HEK293T (cell line): Measurements from ENCODE around the gene LIX1L.

Source experiments
- BHLHE40 ChIP-seq: fragments of 450-650 bp; IDR thresholded peaks from 2 replicates; pipeline ENCODE4 v1.6.1; 2016; ENCODE audit warnings: mild to moderate bottlenecking, moderate library complexity, borderline replicate concordance
- ELF4 ChIP-seq: fragments of 450-650 bp; IDR thresholded peaks from 2 replicates; pipeline ENCODE4 v1.6.1; 2017; ENCODE audit warnings: antibody characterized with exemption
- FOXA1 ChIP-seq: fragments of 450-650 bp; IDR thresholded peaks from 2 replicates; pipeline ENCODE4 v1.6.1; 2016; ENCODE audit warnings: mild to moderate bottlenecking
- FOXK2 ChIP-seq: fragments of 450-650 bp; IDR thresholded peaks from 2 replicates; pipeline ENCODE4 v1.6.1; 2016; ENCODE audit warnings: mild to moderate bottlenecking
- FOXM1 ChIP-seq: fragments of 450-650 bp; IDR thresholded peaks from 2 replicates; pipeline ENCODE4 v1.6.1; 2017; ENCODE audit warnings: mild to moderate bottlenecking, borderline replicate concordance
- HDGF ChIP-seq: fragments of 450-650 bp; IDR thresholded peaks from 2 replicates; pipeline ENCODE4 v1.6.1; 2017; ENCODE audit warnings: antibody characterized with exemption, borderline replicate concordance
- LEF1 ChIP-seq: fragments of 450-650 bp; IDR thresholded peaks from 2 replicates; pipeline ENCODE4 v1.6.1; 2017; ENCODE audit warnings: mild to moderate bottlenecking, borderline replicate concordance
- NFRKB ChIP-seq: fragments of 450-650 bp; IDR thresholded peaks from 2 replicates; pipeline ENCODE4 v1.6.1; 2016; ENCODE audit warnings: mild to moderate bottlenecking, moderate library complexity
- SP1 ChIP-seq: fragments of 450-650 bp; IDR thresholded peaks from 2 replicates; pipeline ENCODE4 v1.6.1; 2017
- SUZ12 ChIP-seq: fragments of 450-650 bp; IDR thresholded peaks from 2 replicates; pipeline ENCODE4 v1.6.1; 2016; ENCODE audit warnings: mild to moderate bottlenecking
- TARDBP ChIP-seq: fragments of 450-650 bp; IDR thresholded peaks from 2 replicates; pipeline ENCODE4 v1.6.1; 2016
- ZNF384 ChIP-seq: fragments of 450-650 bp; IDR thresholded peaks from 2 replicates; pipeline ENCODE4 v1.6.1; 2016
- TF ChIP-seq, protein P1 (sequence below): fragments of 450-650 bp; IDR thresholded peaks from 2 replicates; pipeline ENCODE4 v1.6.1; 2016

DNA sequence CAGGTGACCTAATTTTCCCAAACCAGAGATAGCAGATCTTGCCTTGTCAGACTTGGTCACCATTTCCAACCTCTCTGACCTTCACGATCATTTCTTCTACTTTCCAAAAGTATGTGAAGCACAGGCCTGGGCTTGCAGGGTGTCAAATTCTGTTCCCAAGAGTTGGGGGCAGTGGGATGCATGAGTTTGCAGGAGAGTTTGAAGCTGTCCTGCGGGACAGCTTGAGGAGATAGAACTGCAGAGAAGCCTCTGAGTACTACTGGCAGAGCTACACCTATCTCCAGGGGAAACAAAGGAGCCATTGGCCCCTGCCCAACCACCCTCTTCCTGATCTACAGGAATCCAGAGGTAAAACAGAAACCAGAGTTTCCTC lies 27.3 kb upstream of the LIX1L start:
- no peak for TF ChIP-seq BHLHE40
- TF ChIP-seq LEF1: no peak
- TF ChIP-seq SP1: no peak
- TF ChIP-seq FOXK2: no peak
- no peak for TF ChIP-seq HDGF
- TF ChIP-seq SUZ12: no peak
- no peak for TF ChIP-seq FOXA1
- no peak for TF ChIP-seq TARDBP
- no peak for TF ChIP-seq NFRKB
- no peak for TF ChIP-seq FOXM1
- no peak for TF ChIP-seq ZNF384
- TF ChIP-seq, protein P1, sequence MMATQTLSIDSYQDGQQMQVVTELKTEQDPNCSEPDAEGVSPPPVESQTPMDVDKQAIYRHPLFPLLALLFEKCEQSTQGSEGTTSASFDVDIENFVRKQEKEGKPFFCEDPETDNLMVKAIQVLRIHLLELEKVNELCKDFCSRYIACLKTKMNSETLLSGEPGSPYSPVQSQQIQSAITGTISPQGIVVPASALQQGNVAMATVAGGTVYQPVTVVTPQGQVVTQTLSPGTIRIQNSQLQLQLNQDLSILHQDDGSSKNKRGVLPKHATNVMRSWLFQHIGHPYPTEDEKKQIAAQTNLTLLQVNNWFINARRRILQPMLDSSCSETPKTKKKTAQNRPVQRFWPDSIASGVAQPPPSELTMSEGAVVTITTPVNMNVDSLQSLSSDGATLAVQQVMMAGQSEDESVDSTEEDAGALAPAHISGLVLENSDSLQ: no peak
- TF ChIP-seq ELF4: no peak
